Kidney epithelial cell (primary cell): ENCODE measurements around the gene FGF9. TPM values are rescaled to one million over a fixed set of nuclear protein-coding genes. Genes with fewer than 3 reads are reported as not detected.

Source experiments
- DNase-seq: peaks from one replicate; pipeline ENCODE4 v3.0.0-alpha.2; 2010; ENCODE audit warnings: low read depth
- H3K27me3 ChIP-seq: 2 replicates; pipeline ENCODE4 v1.6.0; 2011; ENCODE audit warnings: low read length; ENCODE audit not compliant: control insufficient read depth, insufficient read depth
- H3K36me3 ChIP-seq: 2 replicates; pipeline ENCODE4 v1.5.1; 2011; ENCODE audit warnings: low read length; ENCODE audit not compliant: control insufficient read depth, insufficient read depth
- H3K4me3 ChIP-seq: 2 replicates; pipeline ENCODE4 v1.5.1; 2011; ENCODE audit warnings: low read depth, mild to moderate bottlenecking, control low read depth, low read length
- total RNA-seq: library from RNA; depleted of rRNA; stranded (reverse); fragments of >200 nt; gene quantifications from 2 replicates; pipeline ENCODE4 v1.2.3, GENCODE V29; 2015
- TF ChIP-seq, protein P1 (sequence below): IDR thresholded peaks from 2 replicates; pipeline ENCODE4 v1.5.1; 2011; ENCODE audit warnings: mild to moderate bottlenecking, moderate library complexity, low read length, control low read depth, inconsistent platforms; ENCODE audit not compliant: insufficient read depth, poor library complexity, severe bottlenecking

Gene FGF9
- total RNA-seq, 1 donor from 2014 or later: 0.33 TPM

GRCh38 chr13:21753117-21753729, 82.3 kb downstream of the FGF9 start:
- TF ChIP-seq, protein P1, sequence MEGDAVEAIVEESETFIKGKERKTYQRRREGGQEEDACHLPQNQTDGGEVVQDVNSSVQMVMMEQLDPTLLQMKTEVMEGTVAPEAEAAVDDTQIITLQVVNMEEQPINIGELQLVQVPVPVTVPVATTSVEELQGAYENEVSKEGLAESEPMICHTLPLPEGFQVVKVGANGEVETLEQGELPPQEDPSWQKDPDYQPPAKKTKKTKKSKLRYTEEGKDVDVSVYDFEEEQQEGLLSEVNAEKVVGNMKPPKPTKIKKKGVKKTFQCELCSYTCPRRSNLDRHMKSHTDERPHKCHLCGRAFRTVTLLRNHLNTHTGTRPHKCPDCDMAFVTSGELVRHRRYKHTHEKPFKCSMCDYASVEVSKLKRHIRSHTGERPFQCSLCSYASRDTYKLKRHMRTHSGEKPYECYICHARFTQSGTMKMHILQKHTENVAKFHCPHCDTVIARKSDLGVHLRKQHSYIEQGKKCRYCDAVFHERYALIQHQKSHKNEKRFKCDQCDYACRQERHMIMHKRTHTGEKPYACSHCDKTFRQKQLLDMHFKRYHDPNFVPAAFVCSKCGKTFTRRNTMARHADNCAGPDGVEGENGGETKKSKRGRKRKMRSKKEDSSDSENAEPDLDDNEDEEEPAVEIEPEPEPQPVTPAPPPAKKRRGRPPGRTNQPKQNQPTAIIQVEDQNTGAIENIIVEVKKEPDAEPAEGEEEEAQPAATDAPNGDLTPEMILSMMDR: no peak
- no peak for DNase-seq
- Histone ChIP-seq H3K36me3 (no peaks in the 10 kb centered on the region), H3K4me3 (no peak overlapping the region), H3K27me3 (no peaks in the 10 kb centered on the region)

Other genes with a start within 250 kb of the FGF9 start
- gene ZDHHC20, start 211.8 kb upstream of the FGF9 start, total RNA-seq: 49.6 and 51.9 TPM in 2 replicates
- gene MICU2, start 66.9 kb upstream of the FGF9 start, total RNA-seq: 104 and 118 TPM in 2 replicates